Medulla oblongata (tissue), 1 donor: ENCODE data around the gene NRSN2.

ENCODE experiments used
- DNase-seq: peaks from one replicate; pipeline ENCODE4 v3.0.0-alpha.2; 2015; ENCODE audit errors: extremely low spot score

Gene NRSN2

DNA sequence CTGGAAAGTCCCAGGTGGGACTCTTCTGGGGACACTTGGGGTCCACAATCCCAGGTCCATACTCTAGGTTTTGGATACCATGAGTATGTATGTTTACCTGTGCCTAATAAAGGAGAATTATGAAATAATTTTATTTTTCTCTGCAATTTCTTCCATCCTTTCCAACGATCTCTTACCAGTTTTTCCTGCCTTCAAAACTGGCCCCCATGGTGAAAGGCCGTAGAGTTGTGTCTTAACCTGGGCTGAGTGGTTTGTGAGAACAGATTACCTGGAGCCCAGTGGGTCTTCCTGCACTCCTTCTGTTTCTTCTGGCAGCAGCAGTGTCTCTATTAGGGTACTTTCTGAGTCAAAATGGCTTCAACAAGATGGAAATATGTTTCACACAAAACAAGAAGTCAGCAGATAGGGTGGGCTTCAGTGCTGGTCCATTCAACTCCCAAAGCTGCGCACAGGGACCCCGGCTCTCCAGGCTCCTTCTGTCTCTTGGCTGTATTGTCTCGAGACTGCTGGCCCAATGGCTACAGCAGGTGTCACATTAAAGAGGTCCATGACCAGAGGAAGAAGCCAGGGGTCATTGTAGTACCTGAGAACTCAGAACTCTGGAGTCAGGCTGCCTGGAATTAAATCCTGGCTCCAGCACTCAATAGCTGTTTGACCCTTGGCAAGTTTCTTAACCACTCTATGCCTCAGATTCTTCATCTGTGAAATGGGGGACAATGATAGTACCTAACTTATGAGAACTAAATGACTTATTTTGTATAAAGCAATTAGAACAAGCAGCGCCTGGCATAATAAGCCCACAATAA lies 50.7 kb downstream of the NRSN2 start:
- DNase-seq: no peak

DNA sequence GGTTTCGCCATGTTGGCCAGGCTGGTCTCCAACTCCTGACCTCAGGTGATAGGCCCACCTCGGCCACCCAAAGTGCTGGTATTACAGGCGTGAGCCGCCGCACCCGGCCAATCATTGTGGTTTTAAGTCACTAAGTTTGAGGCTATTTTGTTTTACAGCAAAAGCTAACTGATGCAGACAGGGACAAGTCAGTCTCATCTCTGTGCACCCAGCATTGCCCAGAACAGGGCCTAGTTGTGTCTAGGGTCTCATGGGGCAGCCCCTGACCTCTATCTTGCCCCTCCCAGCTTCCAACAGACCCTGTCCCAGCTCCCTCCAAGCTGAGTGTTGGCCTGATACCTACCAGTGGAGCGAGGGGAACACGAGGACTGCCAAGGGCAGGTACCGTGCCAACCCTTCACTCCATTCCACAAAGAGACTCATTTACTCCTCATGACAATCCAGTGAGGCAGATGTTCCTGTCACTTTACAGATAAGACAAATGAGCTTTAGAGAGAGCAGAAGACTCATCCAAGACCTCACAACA lies 52.3 kb downstream of the NRSN2 start:
- no peak for DNase-seq

DNA sequence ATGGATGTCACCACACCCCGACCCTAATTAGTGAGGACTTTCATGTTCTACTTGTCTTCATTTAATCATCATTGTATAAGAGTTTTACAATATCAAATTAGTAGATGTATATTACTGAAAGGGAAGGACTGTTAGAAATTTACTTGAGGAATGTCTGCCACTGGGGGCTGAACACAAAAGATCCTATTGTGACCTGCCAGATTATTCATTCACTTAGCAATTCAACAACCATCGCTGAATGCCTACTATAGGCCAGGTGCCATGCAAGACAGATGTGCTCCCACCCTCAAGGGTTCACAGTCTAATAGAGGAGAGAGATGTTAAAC lies 53.2 kb downstream of the NRSN2 start:
- DNase-seq: no peak

DNA sequence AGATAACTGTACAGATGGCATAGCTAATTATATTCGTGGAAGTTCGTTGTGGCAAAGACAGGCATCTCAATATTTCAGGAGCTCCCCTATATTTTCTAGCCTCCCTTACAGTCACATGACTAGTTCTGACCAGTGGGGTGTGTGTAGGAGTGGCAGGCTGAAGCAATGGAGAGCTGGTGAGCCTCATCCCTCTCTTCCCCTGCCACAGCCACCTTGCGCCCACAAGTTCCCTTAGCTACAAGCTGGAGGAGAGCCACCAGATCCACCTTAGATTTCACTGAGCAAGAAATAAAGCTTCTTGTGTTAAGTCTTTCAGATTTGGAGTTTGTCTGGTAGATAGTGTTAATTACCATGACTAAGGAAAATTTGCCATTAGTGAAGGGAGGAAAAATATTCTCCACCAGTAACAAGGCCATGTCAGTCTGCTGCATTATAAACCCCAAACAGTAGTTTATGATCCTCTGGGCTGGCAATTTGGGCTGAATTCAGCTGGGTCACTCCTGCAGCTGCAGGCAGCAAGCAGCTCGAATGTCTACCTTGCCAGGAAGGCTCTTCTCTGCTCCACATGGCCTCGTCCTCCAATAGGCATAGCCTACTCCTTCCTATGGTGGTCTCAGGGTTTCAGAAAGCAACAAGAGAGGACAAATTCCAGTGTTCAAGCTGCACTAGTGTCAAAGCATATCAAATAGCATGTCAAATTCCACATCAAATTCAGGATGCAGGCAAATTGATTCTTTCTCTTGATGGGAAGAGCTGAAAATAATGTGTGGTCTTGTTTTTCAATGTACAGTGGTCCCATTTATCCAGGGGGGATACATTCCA lies 53.8 kb downstream of the NRSN2 start:
- DNase-seq: no peak

DNA sequence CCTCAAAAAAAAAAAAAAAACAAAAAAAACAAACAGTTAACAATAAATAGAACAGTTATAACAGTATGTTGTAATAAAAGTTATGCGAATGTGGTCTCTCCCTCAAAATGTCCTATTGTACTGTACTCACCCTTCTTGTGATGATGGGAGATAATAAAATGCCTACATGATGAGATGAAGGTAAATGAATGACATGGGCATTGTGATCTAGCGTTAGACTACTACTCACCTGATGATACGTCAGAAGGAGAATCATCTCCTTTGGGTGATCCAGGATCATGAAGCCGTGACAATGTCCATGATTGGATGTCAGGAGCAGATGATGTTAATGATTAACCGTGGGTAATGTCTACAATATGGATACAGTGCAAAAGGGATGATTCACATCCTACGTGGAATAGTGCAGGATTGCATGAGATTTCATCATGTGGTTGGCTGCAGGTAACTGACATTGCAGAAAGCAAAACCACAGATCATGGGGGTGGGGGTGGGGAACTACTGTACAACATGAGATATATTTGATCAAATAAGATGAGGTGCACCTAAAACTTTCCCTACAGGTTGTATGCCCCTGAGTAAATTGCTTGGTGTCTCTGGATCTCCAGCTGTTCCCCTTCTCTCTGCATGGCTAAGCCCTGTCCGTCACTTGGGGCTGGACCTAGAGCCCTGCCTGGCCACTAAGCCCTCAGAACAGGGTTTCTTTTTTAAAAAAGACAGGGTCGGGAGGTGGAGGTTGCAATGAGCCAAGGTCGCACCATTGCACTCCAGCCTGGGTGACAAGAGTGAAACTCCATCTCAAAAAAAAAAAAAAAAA lies 55.0 kb downstream of the NRSN2 start:
- DNase-seq: no peak

DNA sequence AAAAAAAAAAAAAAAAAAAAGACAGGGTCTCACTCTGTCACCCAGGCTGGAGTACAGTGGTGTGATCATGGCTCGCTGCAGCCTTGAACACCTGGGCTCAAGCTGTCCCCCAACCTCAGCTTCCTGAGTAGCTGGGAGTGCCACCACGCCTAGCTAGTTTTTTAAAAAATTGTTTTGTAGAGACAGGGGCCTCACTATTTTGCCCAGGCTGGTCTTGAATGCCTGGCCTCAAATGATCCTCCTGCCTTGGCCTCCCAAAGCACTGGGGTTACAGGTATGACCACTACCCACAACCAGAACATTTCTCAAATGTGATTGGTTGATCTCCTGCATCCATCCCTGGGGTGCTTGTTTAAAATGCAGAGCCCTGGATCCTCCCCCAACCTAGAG lies 55.6 kb downstream of the NRSN2 start:
- no peak for DNase-seq

DNA sequence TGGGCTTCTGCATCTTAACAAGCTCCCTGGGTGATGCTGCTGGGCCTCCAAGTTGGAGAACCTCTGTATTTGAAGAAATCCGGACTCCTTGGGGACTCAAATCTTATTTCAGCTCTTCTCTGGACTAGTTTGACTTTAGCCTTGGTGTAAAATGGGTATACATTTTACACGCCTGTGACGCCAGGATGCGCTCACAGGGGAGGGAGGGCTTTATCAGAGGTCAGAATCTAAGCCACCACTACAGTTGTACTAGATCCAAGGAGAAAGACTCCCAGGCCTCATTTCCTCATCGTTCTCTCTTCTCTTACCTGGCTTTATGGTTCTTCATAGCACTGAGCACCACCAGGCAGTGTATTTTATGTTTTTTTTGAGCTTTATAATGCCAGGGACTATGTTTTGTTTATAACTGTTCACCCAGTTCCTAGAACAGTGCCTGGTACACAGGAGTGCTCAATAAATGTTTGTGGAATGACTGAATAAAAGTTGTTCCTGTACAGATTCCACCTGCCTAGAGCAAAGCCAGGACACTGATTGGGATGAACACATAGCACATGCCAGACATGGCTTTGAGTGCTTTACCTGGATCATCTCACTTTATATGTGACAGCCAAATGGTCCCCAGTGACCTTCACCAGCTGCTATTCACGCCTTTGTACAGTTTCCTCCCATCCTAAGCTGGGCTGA lies 56.1 kb downstream of the NRSN2 start:
- no peak for DNase-seq

DNA sequence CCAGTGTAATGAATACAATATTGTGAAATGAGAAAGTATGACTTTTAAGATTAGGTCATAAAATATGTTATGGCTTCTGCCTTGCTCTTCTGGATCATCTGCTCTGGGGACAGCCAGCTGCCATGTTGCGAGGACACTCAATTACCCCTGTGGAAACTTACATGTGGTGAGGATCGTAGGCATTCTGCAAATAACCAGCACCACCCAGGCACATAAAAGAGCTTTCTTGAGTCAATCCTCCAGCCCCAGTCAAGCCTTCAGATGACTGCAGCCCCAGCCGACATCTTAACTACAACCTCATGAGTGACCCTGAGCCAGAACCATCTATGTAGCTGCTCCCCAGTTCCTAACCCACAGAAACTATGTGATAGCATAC lies 56.7 kb downstream of the NRSN2 start:
- no peak for DNase-seq

DNA sequence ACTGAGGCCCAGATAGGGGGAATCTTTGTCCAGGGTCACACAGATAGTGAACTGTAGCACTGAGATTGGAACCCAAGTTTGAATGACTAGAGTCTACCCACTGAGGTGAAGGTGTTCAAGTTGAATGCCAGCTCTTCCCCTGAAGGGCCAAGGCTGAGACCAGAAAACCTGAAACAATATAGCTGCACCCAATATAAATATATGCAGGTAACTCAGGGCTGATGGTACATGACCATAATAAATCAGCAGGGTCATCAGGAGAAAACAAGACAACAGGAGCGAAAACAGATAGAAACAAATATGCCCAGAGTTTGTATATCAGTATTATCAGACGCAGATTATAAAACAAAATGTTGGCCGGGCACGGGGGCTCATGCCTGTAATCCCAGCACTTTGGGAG lies 57.2 kb downstream of the NRSN2 start:
- no peak for DNase-seq
